ENCODE measurements around the gene CACHD1. TPM values are rescaled to one million over a fixed set of nuclear protein-coding genes. Genes with fewer than 3 reads are reported as not detected.
"Not testable (repeated sequence)": the region's sequence is repeated elsewhere in the genome, so short reads cannot be mapped to it uniquely, and the experiment has no call there.

Gene CACHD1
- total RNA-seq, 1 donor from 2014 or later = 41.0 TPM

GRCh38 chr1:64721576-64722145, 251.7 kb downstream of the CACHD1 start:
- no peak overlapping the region for H3K27ac Mint-ChIP-seq (ENCODE audit: unreplicated experiment)
- DNase-seq (ENCODE audit: low read depth, low spot score) = no peak
- no peak overlapping the region for H3K4me3 Mint-ChIP-seq
- H3K27me3 Mint-ChIP-seq (ENCODE audit: low read depth) = peaks cover 19% of the 10 kb centered on the region
- no peaks in the 10 kb centered on the region for H3K4me1 Mint-ChIP-seq
- peaks cover 6% of the 10 kb centered on the region for H3K9me3 Mint-ChIP-seq
- TF ChIP-seq CTCF (conservative IDR thresholded peaks at IDR 0.05) = no peak
- no peaks in the 10 kb centered on the region for H3K36me3 Mint-ChIP-seq (ENCODE audit: low read depth)

DNA sequence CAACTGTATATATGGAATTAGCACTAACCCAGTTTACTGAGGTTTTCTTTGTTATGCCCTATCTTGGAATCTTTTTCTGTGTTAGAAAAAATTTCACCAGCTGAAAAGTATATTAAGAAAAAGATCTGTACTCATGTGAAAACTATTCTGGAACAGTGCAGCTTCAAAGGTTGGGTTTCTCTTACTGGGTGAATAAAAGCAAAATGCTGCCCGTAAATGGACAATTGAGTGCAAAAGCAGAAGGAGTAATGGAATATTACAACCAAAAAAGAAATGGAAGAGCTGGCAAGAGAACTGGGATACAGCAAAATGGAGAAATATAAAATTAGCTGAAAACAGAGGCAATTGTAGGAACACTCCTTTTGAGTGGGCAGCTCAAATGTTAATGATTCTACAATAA, 257.9 kb downstream of the CACHD1 start:
- no peaks in the 10 kb centered on the region for H3K36me3 Mint-ChIP-seq (ENCODE audit: low read depth)
- peaks cover 12% of the 10 kb centered on the region for H3K27me3 Mint-ChIP-seq (ENCODE audit: low read depth)
- DNase-seq (ENCODE audit: low read depth, low spot score) = no peak
- H3K4me3 Mint-ChIP-seq = no peak overlapping the region
- no peak for TF ChIP-seq CTCF (conservative IDR thresholded peaks at IDR 0.05)
- no peaks in the 10 kb centered on the region for H3K9me3 Mint-ChIP-seq
- H3K27ac Mint-ChIP-seq (ENCODE audit: unreplicated experiment) = no peak overlapping the region
- no peaks in the 10 kb centered on the region for H3K4me1 Mint-ChIP-seq

- Mint-ChIP-seq H3K27me3 (ENCODE audit: low read depth) (no peaks in the 10 kb centered on the region), H3K4me3 (no peak overlapping the region), H3K9me3 (no peaks in the 10 kb centered on the region), H3K27ac (ENCODE audit: unreplicated experiment) (no peak overlapping the region), H3K36me3 (ENCODE audit: low read depth) (no peaks in the 10 kb centered on the region), H3K4me1 (no peaks in the 10 kb centered on the region)
- no peak for DNase-seq (ENCODE audit: low read depth, low spot score)
- no peak for TF ChIP-seq CTCF (conservative IDR thresholded peaks at IDR 0.05)
Measured at GRCh38 chr1:64733581-64734286, 263.8 kb downstream of the CACHD1 start.

GRCh38 chr1:64734287-64734652, 264.3 kb downstream of the CACHD1 start:
- Mint-ChIP-seq H3K36me3 (ENCODE audit: low read depth) (no peaks in the 10 kb centered on the region), H3K4me1 (no peaks in the 10 kb centered on the region), H3K4me3 (no peak overlapping the region), H3K27me3 (ENCODE audit: low read depth) (no peaks in the 10 kb centered on the region), H3K27ac (ENCODE audit: unreplicated experiment) (no peak overlapping the region), H3K9me3 (no peaks in the 10 kb centered on the region)
- no peak for DNase-seq (ENCODE audit: low read depth, low spot score)
- no peak for TF ChIP-seq CTCF (conservative IDR thresholded peaks at IDR 0.05)

DNA sequence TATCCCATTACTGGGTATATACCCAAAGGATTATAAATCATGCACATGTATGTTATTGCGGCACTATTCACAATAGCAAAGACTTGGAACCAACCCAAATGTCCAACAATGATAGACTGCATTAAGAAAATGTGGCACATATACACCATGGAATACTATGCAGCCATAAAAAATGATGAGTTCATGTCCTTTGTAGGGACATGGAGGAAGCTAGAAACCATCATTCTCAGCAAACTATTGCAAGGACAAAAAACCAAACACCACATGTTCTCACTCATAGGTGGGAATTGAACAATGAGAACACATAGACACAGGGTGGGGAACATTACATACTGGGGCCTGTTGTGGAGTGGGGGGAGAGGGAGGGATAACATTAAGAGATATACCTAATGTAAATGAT, 270.8 kb downstream of the CACHD1 start:
- peaks cover 11% of the 10 kb centered on the region for H3K4me1 Mint-ChIP-seq
- H3K9me3 Mint-ChIP-seq; DNase-seq (ENCODE audit: low read depth, low spot score): not testable (repeated sequence)

More for the DNA sequence above, 270.8 kb downstream of the CACHD1 start:
- H3K27ac Mint-ChIP-seq (ENCODE audit: unreplicated experiment); H3K4me3 Mint-ChIP-seq; H3K27me3 Mint-ChIP-seq (ENCODE audit: low read depth); H3K36me3 Mint-ChIP-seq (ENCODE audit: low read depth): not testable (repeated sequence)

Small RNA genes lying within 50 kb of the gene (microRNA-seq; reads per million reads assigned to microRNA genes)
- not detected for gene MIR4794

Data from neural crest cell (in vitro differentiated cells).